GM21526 (cell line): ENCODE results near the gene SIGLEC12.
"Not testable (repeated sequence)": the region's sequence is repeated elsewhere in the genome, so short reads cannot be mapped to it uniquely, and the experiment has no call there.

Experiments
- ATAC-seq: cut with Tn5 transposase; IDR thresholded peaks from one replicate; pipeline ENCODE4 v1.9.1; 2021; ENCODE audit warnings: moderate library complexity; ENCODE audit not compliant: unreplicated experiment, low FRiP score

SIGLEC12 gene

DNA sequence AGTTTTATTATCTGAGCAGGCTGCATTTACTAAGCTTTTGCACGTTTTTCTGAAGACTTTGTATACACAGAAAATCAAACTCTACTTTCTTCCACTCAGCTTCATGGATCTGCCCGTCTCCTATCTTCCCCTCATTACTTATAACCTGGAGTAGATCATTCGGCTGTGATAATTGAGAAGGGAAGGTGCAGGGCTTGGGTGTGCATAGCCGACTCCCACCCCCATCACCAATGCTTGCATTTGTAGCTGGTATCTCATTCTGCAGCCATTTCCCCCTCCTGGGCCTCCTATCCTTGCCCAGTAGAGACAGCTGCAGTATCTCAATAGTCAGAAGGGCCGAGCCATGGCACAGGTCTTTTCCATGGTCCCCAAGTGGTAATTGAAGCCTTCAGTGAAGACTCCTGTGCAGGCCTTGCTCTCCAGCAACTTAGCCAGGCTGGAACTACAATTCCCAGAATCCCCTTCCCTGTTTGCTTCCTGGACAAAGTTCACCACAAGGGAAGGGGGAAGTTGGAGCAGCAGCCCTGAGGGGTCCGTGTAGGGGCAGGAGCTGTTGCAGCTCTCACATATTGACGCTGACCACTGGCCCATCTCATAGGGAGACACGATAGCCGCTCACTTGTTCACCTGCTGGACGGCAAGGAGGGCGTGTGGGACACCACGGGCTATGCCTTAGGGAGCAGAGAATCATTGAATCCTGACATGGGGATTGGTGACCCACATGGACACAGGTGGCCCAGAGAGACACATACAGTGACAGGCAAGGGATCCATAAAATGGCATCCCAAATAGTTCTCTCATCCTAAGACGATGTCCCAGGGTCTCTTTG is 41.2 kb downstream of the SIGLEC12 start:
- no peak for ATAC-seq

DNA sequence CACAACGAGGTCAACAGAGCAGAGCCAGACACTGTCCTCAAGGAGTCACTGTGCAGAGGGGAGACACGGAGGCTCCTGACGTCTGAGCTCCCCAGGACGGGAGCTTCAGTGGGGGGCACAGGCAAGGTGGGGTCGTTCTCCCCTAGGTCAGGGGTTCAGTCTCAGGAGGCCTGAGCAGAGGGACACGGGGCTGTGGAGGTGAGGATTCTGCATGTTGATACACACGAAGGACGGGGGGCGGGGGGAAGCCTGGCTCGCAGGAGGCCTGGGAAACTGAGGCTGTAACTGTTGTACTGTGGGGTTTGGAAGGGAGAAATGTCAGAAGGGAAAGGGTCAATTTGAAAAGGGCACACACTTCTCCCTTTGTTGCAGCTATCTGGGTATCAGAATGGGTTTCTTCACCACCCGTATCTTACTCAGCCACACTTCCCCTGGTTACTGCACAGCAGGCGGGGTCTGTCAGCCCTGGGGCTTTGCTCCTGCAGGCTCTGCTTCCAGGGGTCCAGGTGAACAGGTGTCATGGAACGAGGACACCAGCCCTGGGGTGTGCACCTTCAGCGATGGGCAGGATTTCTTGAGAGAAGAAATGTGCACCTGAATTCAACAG is 42.6 kb downstream of the SIGLEC12 start:
- ATAC-seq: no peak

GRCh38 chr19:51458051-51458645 is 43.5 kb downstream of the SIGLEC12 start, which contains the start of gene SIGLEC8:
Gene SIGLEC8, minus strand, starts transcription at chr19:51458454. Its CDS starts 67 bp downstream, at chr19:51458387.
- ATAC-seq: no peak

DNA sequence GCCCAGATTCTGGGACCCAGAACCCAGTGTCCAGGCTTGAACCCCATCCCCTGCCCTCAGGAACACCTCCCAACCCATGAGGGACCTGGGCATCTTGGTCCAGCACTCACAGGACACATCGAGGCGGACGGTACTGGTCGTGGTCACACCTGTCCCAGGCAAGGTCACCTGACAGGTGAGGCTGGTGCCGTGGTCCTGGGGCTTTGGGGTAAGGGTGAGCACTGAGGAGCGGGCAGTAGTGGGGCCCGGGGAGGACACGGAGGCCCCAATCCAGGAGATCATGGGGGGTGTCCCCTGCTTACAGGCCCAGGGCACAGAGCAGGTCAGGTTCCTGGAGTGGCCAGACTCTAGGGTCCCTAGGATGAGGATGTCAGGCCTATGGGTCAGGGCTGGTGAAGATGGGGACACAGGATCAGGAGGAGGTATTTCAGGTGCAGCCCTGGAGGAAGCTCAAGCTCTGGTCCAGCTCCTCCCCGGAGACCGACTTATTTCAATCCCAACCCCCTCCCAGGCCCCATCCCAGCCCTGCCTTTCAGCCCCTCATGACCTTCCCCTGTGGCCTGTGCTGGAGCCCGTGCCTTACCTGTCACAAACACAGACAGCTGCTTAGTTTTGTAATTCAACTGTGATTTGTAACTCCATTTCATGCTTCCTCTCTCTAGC is 44.1 kb downstream of the SIGLEC12 start:
- no peak for ATAC-seq

GRCh38 chr19:51456541-51457290 is 44.9 kb downstream of the SIGLEC12 start:
- no peak for ATAC-seq

GRCh38 chr19:51450730-51451307 is 50.8 kb downstream of the SIGLEC12 start:
- ATAC-seq: no peak

DNA sequence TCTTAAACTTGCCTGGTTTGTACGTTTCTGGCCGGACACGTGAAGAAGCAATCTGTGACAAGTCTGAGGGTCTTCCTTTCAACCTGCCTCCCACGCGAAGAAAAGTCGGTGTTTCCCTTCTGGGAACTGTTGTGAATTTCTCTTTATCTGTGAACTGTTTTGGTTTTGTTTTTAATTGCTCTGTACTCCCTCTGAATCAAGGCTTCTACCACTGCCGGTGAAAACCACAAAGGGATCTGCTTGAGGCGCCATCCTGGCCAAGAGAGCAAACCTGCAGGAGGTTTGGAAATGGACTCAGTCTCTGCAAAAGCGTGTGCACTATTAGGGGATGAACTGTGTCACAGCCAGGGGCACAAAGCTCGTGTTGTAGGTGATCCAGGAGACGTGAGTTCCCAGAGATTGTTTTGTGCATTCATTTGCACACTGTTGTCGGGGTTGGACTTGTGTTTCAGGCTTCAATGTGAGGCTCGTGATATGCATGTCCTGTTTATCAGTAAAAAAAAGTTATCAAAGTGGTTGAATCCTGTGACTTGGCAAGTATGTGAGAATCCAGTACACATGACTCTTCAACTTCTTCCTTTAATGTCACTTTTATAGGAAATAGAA is 53.1 kb downstream of the SIGLEC12 start:
- ATAC-seq: no peak

DNA sequence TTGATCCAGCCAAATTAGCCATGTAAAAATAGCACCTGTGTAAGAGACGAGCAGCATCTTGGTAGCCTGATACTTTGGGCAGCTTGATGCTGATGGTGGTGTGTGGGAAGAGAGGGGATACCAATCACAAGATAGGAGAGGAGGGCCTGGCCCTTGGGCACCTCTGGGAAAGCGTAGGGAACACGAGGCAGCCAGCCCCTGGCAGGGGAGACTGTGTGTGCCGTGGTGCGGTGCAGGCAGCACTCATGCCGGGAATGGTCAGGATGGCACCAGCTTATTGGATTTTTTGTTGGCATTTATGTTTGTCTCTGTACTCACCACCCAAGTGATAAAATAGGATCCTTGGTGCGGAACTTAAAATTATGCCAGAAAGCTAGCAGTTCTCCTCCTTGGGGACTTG is 53.6 kb downstream of the SIGLEC12 start:
- ATAC-seq: no peak

- ATAC-seq: not testable (repeated sequence)
Observed at GRCh38 chr19:51447510-51447909, 54.1 kb downstream of the SIGLEC12 start.

GRCh38 chr19:51441410-51442390 is 59.9 kb downstream of the SIGLEC12 start:
- peak; percentile 89 for ATAC-seq
